MM.1S (cell line): ENCODE data around the gene DIAPH3.

ENCODE experiments used
- CTCF ChIP-seq: fragments of 300-600 bp; sonication (generic); IDR thresholded peaks from 2 replicates; pipeline ENCODE4 v1.5.1; 2016; ENCODE audit warnings: antibody characterized with exemption, low read length, mixed read lengths
- EZH2 ChIP-seq: fragments of 300-600 bp; sonication (generic); optimal IDR thresholded peaks from 2 replicates; pipeline ENCODE3; 2017; ENCODE audit warnings: low read depth, mild to moderate bottlenecking, antibody characterized with exemption, low read length, mixed read lengths

- TF ChIP-seq CTCF (no peak), EZH2 (no peak)
These were observed 634 bp upstream of the DIAPH3 start for GRCh38 chr13:60164234-60164889.
